ENCODE results near the gene CIPC.

Gene CIPC

DNA sequence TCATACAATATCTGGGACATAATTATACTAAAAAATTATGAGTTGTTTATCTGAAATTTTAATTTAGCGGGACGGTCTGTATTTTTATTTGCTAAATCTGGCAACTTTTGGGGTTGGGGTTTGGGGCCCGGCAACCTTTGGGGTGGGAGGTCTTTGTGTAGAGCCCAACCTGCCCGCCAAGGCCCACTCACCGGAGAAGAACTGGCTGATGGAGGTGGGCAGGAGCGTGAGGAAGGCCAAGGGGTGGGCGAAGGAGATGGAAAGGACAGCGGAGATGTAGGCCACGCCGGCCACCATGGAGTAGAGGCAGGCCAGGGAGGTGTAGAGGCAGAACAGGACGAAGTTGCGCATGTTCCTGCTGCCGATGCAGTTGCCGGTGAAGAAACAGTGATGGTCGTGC, 41.0 kb downstream of the CIPC start:
- H3K27me3 ChIP-seq (ENCODE audit: control insufficient read depth in 2 of 2, insufficient read depth in 2 of 2, low read length in 2 of 2): peaks cover 51 to 74% of the 10 kb centered on the region in 2 donors
- no peak overlapping the region for H3K27ac ChIP-seq (ENCODE audit: low read depth in 2 of 2, low read length in 2 of 2)
- no peaks in the 10 kb centered on the region for H3K36me3 ChIP-seq (ENCODE audit: control insufficient read depth in 2 of 2, insufficient read depth in 2 of 2, low read length in 2 of 2)
- no peaks in the 10 kb centered on the region for H3K9me3 ChIP-seq (ENCODE audit: control insufficient read depth in 2 of 2, low read length in 2 of 2)
- no peak overlapping the region for H3K4me3 ChIP-seq (ENCODE audit: low read length in 2 of 2)
- H3K4me1 ChIP-seq (ENCODE audit: control insufficient read depth in 2 of 2, insufficient read depth in 2 of 2, low read length in 2 of 2): no peaks in the 10 kb centered on the region
- no peak overlapping the region for H3K9ac ChIP-seq (ENCODE audit: low read depth in 1 of 2, low read length in 2 of 2)

DNA sequence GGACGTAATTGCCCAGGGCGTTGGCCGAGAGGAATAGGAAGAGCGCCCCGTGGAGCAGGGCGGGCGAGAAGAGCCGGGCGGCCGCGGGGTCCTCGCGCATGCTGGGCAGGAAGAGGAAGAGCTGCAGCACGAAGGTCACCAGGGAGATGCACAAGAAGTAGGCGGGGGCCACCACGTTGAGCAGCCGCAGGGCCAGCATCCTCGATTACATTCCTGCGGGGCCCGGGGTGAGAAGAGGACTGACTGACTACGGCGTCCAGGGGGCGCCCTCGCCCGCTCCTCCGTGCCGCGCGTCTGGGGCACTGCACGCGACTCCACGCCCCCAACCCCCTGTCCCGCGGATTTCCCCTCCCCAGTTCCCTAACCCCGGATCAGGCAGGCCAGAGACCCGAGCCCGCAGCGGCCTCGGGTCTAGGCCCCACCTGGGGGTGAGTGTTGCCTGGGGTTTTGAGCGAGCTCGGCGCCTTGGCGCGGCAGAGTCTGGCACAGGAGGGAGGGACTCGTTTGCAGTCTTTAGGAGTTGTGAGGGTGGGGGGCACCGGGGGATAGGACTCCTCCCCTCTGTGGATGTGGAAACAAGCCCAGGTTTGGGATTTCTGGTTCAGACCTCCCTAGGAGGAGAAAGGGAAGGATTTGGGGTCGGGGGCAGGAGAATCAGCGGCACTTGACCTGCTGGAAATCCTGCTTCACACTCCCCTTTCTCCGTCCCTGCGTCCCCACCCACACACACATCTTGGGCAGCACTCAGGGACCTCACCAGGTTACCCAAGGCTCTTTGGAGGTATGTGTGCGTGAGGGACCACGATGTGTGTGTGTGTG, 41.7 kb downstream of the CIPC start:
- Histone ChIP-seq H3K4me3 (ENCODE audit: low read length in 2 of 2) (no peak overlapping the region), H3K9ac (ENCODE audit: low read depth in 1 of 2, low read length in 2 of 2) (no peak overlapping the region), H3K27me3 (ENCODE audit: control insufficient read depth in 2 of 2, insufficient read depth in 2 of 2, low read length in 2 of 2) (peaks cover 44 to 73% of the 10 kb centered on the region in 2 donors), H3K36me3 (ENCODE audit: control insufficient read depth in 2 of 2, insufficient read depth in 2 of 2, low read length in 2 of 2) (no peaks in the 10 kb centered on the region), H3K4me1 (ENCODE audit: control insufficient read depth in 2 of 2, insufficient read depth in 2 of 2, low read length in 2 of 2) (no peaks in the 10 kb centered on the region), H3K27ac (ENCODE audit: low read depth in 2 of 2, low read length in 2 of 2) (no peak overlapping the region), H3K9me3 (ENCODE audit: control insufficient read depth in 2 of 2, low read length in 2 of 2) (no peaks in the 10 kb centered on the region)

DNA sequence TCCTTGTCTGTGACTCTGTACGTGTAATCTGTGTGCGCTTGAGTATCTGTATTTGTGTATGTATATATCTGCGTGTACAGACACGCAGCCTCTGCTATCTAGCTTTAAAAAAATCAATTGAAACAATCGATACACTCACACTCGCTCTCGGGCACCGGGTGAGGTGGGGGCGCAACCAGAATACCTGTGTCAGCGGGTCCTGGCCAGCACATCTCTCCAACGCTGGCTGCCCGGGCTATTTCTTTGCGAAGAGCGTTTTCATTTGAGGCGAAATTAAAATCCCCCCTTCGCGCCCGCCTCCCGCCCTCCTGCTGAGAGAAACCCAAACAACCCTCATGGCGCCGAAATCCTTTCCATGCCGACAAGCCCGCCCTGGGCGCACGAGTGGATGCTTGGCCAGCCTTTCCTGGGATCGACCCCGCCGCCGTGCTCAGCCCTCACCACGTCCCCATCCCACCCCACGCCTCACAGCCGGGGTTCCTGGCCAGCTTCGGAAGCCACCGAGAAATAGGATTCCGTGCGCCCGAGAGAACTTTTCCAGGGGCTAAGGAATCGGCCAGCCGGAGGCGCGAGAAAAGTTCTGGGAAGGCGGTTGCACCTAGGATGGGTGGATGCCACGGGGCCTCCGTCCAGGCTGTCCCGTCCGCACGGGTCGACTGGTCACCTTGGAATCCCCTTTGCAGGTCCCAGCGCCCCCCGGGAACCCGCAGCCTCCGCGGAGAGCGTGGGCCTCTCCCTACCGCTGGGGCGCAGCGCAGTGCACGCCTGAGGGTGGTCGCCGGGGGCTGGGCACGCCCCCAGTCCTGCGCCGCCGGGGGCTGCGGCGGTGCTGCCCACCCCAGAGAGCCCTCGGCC, 42.5 kb downstream of the CIPC start:
- Histone ChIP-seq H3K9me3 (ENCODE audit: control insufficient read depth in 2 of 2, low read length in 2 of 2) (no peaks in the 10 kb centered on the region), H3K4me1 (ENCODE audit: control insufficient read depth in 2 of 2, insufficient read depth in 2 of 2, low read length in 2 of 2) (no peaks in the 10 kb centered on the region), H3K36me3 (ENCODE audit: control insufficient read depth in 2 of 2, insufficient read depth in 2 of 2, low read length in 2 of 2) (no peaks in the 10 kb centered on the region), H3K4me3 (ENCODE audit: low read length in 2 of 2) (no peak overlapping the region), H3K9ac (ENCODE audit: low read depth in 1 of 2, low read length in 2 of 2) (no peak overlapping the region), H3K27ac (ENCODE audit: low read depth in 2 of 2, low read length in 2 of 2) (no peak overlapping the region), H3K27me3 (ENCODE audit: control insufficient read depth in 2 of 2, insufficient read depth in 2 of 2, low read length in 2 of 2) (peaks cover 41 to 70% of the 10 kb centered on the region in 2 donors)

DNA sequence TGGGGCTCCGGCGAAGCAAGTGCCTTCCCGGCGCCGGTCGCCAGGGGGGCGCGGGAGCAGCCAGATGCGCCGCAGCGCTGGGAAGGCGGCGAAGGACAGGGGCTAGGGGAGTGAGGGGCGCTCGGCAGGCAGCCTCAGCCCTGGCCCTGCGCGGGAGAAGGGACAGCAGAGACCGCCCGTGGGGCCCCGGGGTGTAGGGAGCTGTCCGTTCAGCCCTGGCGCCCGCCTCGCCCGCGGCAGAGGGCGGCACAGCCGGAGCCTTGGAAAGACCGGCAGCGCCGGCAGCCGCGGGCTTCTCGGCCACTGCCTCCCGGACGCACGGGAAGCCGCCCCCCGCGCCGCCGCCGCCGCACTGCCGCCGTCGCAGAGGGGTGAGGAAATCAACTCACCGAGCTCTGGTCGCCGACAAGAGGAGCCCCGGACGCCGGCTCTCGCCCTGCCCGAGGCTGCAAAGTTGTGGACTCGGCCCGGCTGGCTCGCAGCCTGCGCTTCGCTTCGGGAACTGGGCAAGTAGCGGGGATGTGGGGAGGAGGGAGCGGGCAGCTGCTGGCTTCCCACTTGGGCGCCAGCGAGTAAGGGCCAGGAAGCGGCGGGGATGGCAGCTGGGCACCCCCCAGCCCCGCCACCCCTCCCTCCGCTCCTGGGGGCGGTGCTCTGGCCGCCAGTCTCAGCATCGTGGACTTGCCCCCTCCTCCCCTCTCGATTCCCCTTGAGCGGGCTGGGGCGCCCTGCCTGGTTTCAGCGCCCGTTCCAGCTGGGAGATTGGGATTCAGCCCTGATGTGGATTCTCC, 43.4 kb downstream of the CIPC start, which contains the start of gene ZDHHC22:
ZDHHC22 (minus strand) TSS at position 578 of the 791 bp plus-strand sequence. CDS start 2,053 bp downstream, outside the sequence.
- Histone ChIP-seq H3K4me1 (ENCODE audit: control insufficient read depth in 2 of 2, insufficient read depth in 2 of 2, low read length in 2 of 2) (no peaks in the 10 kb centered on the region), H3K4me3 (ENCODE audit: low read length in 2 of 2) (no peak within 1 kb of the TSS), H3K27ac (ENCODE audit: low read depth in 2 of 2, low read length in 2 of 2) (no peak within 1 kb of the TSS), H3K9me3 (ENCODE audit: control insufficient read depth in 2 of 2, low read length in 2 of 2) (no peaks in the 10 kb centered on the region), H3K36me3 (ENCODE audit: control insufficient read depth in 2 of 2, insufficient read depth in 2 of 2, low read length in 2 of 2) (no peaks in the 10 kb centered on the region), H3K9ac (ENCODE audit: low read depth in 1 of 2, low read length in 2 of 2) (no peak within 1 kb of the TSS), H3K27me3 (ENCODE audit: control insufficient read depth in 2 of 2, insufficient read depth in 2 of 2, low read length in 2 of 2) (peaks cover 44 to 72% of the 10 kb centered on the region in 2 donors)

DNA sequence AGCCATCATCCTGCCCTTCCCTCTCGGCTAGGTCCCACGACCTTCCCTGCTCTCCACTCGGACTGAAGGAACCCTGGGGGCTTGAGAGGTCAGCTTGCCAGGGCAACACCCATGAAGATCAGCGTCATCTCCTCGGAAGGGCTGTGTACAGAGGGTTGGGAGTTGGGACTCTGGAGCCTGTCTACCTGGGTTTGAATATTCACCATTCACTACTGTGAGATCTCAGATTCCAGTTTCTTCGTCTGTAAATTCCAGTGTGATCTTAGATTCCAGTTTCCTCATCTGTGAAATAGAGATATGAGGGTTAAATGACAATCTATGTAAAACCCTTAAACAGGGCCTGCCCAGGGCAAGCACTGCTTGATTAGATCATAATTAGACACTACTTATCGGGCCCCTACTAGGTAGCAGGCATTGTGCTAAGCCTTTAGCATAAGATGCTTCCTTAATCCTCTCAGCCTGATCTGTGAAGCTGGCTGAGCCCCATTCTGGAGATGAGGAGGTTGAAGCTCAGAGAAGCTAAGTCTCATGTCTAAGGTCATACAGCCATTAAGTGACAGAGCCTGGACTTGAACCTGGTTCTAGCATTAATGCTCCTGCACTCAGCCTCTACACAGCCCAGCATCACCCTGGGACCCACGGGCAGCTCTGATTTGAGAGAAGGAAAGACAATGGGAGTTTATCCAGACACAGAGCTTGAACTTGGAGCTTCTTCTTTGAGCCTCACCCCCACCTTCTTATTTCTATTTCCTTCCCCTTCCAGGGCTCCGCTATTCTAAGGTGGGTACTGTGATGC, 44.1 kb downstream of the CIPC start:
- Histone ChIP-seq H3K4me1 (ENCODE audit: control insufficient read depth in 2 of 2, insufficient read depth in 2 of 2, low read length in 2 of 2) (no peaks in the 10 kb centered on the region), H3K4me3 (ENCODE audit: low read length in 2 of 2) (no peak overlapping the region), H3K27me3 (ENCODE audit: control insufficient read depth in 2 of 2, insufficient read depth in 2 of 2, low read length in 2 of 2) (peaks cover 47 to 69% of the 10 kb centered on the region in 2 donors), H3K9me3 (ENCODE audit: control insufficient read depth in 2 of 2, low read length in 2 of 2) (no peaks in the 10 kb centered on the region), H3K36me3 (ENCODE audit: control insufficient read depth in 2 of 2, insufficient read depth in 2 of 2, low read length in 2 of 2) (no peaks in the 10 kb centered on the region), H3K9ac (ENCODE audit: low read depth in 1 of 2, low read length in 2 of 2) (no peak overlapping the region), H3K27ac (ENCODE audit: low read depth in 2 of 2, low read length in 2 of 2) (no peak overlapping the region)

DNA sequence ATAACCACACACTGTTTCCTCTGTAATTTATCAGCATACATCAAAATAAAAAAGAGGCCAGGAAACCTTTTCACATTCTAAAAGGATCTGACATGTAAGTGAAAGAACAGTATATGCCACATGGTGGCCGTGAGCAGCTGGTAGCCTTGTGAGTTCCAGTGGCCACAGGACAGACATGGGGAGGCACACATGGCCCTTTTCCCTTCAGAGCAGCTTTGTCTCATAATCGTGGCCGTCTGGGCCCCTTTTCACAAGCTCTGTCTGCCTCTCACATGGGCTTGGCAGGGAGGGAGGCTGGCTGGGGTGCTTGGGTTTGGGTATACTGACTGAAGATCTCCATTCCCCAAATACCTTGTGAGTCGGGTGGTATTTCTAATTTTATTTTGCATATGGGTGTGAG, 45.0 kb downstream of the CIPC start:
- no peaks in the 10 kb centered on the region for H3K9me3 ChIP-seq (ENCODE audit: control insufficient read depth in 2 of 2, low read length in 2 of 2)
- no peak overlapping the region for H3K9ac ChIP-seq (ENCODE audit: low read depth in 1 of 2, low read length in 2 of 2)
- no peak overlapping the region for H3K27ac ChIP-seq (ENCODE audit: low read depth in 2 of 2, low read length in 2 of 2)
- no peaks in the 10 kb centered on the region for H3K4me1 ChIP-seq (ENCODE audit: control insufficient read depth in 2 of 2, insufficient read depth in 2 of 2, low read length in 2 of 2)
- H3K4me3 ChIP-seq (ENCODE audit: low read length in 2 of 2): no peak overlapping the region
- no peaks in the 10 kb centered on the region for H3K36me3 ChIP-seq (ENCODE audit: control insufficient read depth in 2 of 2, insufficient read depth in 2 of 2, low read length in 2 of 2)
- H3K27me3 ChIP-seq (ENCODE audit: control insufficient read depth in 2 of 2, insufficient read depth in 2 of 2, low read length in 2 of 2): peaks cover 43 to 67% of the 10 kb centered on the region in 2 donors

DNA sequence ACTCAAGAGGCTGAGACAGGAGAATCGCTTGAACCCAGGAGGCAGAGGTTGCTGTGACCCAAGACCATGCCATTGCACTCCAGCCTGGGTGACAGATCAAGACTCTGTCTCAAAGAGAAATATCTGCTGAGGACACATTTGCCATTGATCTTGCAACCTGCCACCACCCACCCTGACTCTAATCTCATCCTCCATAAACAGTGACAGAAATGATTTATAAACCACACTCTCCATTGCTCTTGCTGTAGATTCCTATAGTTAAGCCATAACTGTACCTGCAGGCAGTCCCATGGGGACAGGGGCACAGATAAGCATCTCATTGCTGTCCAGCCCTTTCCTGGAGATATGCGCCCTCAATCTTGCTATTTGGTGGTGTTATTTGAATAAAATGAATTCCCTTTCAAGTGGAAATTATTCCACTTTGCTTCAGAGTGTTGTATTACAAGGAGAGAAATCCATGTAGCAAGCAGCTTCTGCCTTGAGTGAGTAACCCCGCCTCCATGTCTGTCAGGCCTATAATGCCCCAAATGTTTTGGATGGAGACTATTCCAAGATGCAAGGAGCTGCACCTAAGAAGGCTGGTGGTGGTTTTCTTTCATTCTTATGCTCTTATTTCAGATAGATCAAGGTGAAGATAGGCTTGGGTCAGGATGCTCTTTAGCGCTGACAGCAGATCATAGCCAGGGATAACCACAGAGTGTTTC, 46.5 kb downstream of the CIPC start:
- H3K4me1 ChIP-seq (ENCODE audit: control insufficient read depth in 2 of 2, insufficient read depth in 2 of 2, low read length in 2 of 2): no peaks in the 10 kb centered on the region
- H3K9ac ChIP-seq (ENCODE audit: low read depth in 1 of 2, low read length in 2 of 2): no peak overlapping the region

DNA sequence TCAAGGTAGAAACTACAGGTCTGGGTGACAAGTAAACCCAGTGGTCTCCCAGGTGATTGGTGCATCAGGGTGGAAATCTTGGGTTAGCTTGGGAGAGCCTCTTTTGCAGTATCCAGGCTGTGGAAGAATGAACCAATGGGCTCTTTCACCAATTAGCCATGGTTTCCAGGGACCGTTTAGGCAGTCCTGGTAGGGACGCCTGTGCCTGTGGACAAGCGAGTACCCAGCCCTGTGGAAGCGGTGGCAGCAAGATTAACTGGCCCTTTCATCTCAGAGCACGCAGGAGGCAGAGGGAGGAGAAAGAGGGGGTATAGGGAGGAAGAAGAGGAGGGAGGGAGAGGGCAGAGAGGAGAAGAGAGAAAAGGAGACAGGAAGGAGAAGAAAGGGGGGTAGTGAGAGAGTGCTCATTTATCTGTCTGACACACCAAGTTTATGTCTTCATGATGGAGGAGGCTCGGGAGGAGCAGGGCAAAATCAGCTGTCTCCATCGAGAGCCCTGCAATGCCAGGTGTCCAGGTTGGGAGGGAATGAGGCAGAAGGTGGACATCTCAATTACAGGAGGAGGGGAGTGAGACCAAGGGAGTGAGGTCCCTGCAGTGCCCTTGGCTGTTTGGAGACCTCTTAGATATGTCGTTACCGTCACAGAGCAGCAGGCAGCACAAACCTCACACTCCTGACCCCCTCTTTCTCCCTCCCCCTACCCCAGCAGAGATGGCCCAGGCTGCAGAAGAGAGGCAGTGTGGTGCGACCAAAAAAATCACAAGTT, 48.1 kb downstream of the CIPC start:
- no peaks in the 10 kb centered on the region for H3K4me1 ChIP-seq (ENCODE audit: control insufficient read depth in 2 of 2, insufficient read depth in 2 of 2, low read length in 2 of 2)
- H3K27me3 ChIP-seq (ENCODE audit: control insufficient read depth in 2 of 2, insufficient read depth in 2 of 2, low read length in 2 of 2): peaks cover 27 to 41% of the 10 kb centered on the region in 2 donors
- no peak overlapping the region for H3K9ac ChIP-seq (ENCODE audit: low read depth in 1 of 2, low read length in 2 of 2)
- H3K27ac ChIP-seq (ENCODE audit: low read depth in 2 of 2, low read length in 2 of 2): no peak overlapping the region
- no peak overlapping the region for H3K4me3 ChIP-seq (ENCODE audit: low read length in 2 of 2)
- no peaks in the 10 kb centered on the region for H3K36me3 ChIP-seq (ENCODE audit: control insufficient read depth in 2 of 2, insufficient read depth in 2 of 2, low read length in 2 of 2)
- peaks cover 0 to 2% of the 10 kb centered on the region in 2 donors for H3K9me3 ChIP-seq (ENCODE audit: control insufficient read depth in 2 of 2, low read length in 2 of 2)

More for the DNA sequence above, 46.5 kb downstream of the CIPC start:
- Histone ChIP-seq H3K27me3 (ENCODE audit: control insufficient read depth in 2 of 2, insufficient read depth in 2 of 2, low read length in 2 of 2) (peaks cover 37 to 54% of the 10 kb centered on the region in 2 donors), H3K9me3 (ENCODE audit: control insufficient read depth in 2 of 2, low read length in 2 of 2) (peaks cover 0 to 2% of the 10 kb centered on the region in 2 donors), H3K36me3 (ENCODE audit: control insufficient read depth in 2 of 2, insufficient read depth in 2 of 2, low read length in 2 of 2) (no peaks in the 10 kb centered on the region), H3K4me3 (ENCODE audit: low read length in 2 of 2) (no peak overlapping the region), H3K27ac (ENCODE audit: low read depth in 2 of 2, low read length in 2 of 2) (no peak overlapping the region)

All from mucosa of rectum (tissue), 2 donors.